ENCODE results near the gene ZNF93. TPM values are rescaled to one million over a fixed set of nuclear protein-coding genes. Genes with fewer than 3 reads are reported as not detected.
A peak's percentile ranks its signal among the peaks of the same experiment; 100 is the strongest.
"Not testable (repeated sequence)": the region's sequence is repeated elsewhere in the genome, so short reads cannot be mapped to it uniquely, and the experiment has no call there.

ZNF93 gene
- total RNA-seq, 4 donors from 2014 or later, result 0.36 to 4.1 (median 0.89) TPM

DNA sequence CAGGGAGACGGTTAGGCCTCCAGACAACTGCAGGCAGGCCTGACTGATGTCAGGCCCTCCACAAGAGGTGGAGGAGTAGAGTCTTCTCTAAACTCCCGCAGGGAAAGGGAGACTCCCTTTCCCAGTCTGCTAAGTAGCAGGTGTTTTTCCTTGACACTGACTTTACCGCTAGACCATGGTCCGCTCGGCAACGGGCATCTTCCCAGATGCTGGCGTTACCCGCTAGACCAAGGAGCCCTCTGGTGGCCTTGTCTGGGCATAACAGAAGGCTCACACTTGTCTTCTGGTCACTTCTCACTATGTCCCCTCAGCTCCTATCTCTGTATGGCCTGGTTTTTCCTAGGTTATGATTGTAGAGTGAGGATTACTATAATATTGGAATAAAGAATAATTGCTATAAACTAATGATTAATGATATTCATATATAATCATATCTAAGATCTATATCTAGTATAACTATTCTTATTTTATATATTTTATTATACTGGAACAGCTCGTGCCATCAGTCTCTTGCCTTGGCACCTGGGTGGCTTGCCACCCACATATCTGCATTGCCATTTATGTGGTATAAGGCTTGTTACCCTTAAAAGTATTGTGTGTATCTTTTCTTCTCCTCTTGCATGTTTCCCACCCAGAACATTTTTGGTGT is 58.5 kb downstream of the ZNF93 start:
- in situ Hi-C loops (cut with MboI; ENCODE audit: low sequenced_read_pairs in 4 of 4) (loop anchor here in 1 of 4 donors (25.0 kb wide), 1 partner anchor 422 kb away; the partner anchor contains the start of genes CILP2 and YJEFN3), intact Hi-C loops (cut with DNase I; ENCODE audit: low total_unique reads) (loop anchor here (2.0 kb wide), 1 partner anchor 426 kb away; no protein-coding TSS in a partner anchor)
- H3K4me3 ChIP-seq, result peak overlapping the region in 1 of 4 donors; percentile 2
- not testable (repeated sequence) for H3K27ac ChIP-seq, H3K9me3 ChIP-seq, ATAC-seq, H3K4me1 ChIP-seq, H3K27me3 ChIP-seq, H3K36me3 ChIP-seq
- TF ChIP-seq, protein P1, sequence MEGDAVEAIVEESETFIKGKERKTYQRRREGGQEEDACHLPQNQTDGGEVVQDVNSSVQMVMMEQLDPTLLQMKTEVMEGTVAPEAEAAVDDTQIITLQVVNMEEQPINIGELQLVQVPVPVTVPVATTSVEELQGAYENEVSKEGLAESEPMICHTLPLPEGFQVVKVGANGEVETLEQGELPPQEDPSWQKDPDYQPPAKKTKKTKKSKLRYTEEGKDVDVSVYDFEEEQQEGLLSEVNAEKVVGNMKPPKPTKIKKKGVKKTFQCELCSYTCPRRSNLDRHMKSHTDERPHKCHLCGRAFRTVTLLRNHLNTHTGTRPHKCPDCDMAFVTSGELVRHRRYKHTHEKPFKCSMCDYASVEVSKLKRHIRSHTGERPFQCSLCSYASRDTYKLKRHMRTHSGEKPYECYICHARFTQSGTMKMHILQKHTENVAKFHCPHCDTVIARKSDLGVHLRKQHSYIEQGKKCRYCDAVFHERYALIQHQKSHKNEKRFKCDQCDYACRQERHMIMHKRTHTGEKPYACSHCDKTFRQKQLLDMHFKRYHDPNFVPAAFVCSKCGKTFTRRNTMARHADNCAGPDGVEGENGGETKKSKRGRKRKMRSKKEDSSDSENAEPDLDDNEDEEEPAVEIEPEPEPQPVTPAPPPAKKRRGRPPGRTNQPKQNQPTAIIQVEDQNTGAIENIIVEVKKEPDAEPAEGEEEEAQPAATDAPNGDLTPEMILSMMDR (IDR thresholded peaks at IDR 0.05 in 4 of 5, conservative IDR thresholded peaks at IDR 0.05 in 1 of 5), result peak; percentile 40 to 76 (median 63)
- peak; percentile 41 to 50 for DNase-seq

DNA sequence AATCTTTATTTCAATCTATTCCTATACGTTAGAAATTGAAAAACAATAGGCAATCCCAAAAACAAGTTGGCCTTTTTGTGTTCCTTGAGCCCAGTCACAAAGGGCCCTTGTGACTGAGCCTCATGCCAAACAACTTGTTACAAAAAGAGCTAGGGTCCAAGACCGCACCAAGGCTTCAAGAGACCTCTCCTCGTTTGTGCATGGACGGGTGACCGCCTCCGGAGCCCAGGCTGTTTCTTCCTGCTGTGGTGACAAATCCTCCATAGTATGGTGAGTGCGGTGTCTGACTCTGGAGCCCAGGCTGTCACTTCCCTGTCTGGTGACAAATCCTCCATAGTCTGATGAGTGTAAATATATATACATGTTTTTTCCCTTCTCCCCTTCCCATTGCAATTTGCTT is 63.7 kb downstream of the ZNF93 start:
- no peaks in the 10 kb centered on the region for H3K27me3 ChIP-seq
- ATAC-seq, result no peak

DNA sequence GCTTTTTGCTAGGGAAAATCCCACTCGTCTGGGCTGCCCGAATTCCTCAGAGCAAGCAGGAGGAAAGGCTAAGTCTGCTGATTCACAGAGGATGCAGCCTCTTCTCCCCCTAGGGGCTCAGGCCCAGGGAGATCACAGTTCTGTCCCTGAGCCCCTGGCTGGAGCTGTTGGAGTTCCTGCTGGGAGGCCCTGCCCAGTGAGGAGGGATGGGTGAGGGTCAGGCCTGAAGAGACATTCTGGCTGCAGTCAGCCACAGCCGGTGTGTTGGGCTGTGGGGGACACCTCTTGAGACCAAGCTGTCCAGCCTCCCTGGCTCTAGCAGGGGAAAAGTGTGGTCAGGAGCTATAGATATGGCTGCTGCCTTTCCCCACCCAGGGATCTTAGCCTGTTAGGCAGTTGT is 65.4 kb downstream of the ZNF93 start:
- H3K27me3 ChIP-seq; H3K27ac ChIP-seq; H3K36me3 ChIP-seq; intact Hi-C loops (cut with DNase I; ENCODE audit: low total_unique reads); H3K9me3 ChIP-seq; H3K4me1 ChIP-seq; DNase-seq; H3K4me3 ChIP-seq; ATAC-seq: not testable (repeated sequence)
- in situ Hi-C loops (cut with MboI; ENCODE audit: low sequenced_read_pairs in 4 of 4), result loop anchor here in 1 of 4 donors (25.0 kb wide), 1 partner anchor 429 kb away; the partner anchor contains the start of genes CILP2 and YJEFN3

More for the DNA sequence above, 63.7 kb downstream of the ZNF93 start:
- Histone ChIP-seq H3K36me3 (no peaks in the 10 kb centered on the region), H3K9me3 (no peaks in the 10 kb centered on the region), H3K27ac (no peak overlapping the region), H3K4me3 (no peak overlapping the region), H3K4me1 (no peaks in the 10 kb centered on the region)
- TF ChIP-seq POLR2A (IDR thresholded peaks at IDR 0.05), result no peak
- TF ChIP-seq, protein P1 (IDR thresholded peaks at IDR 0.05 in 4 of 5, conservative IDR thresholded peaks at IDR 0.05 in 1 of 5), result no peak
- in situ Hi-C loops (cut with MboI; ENCODE audit: low sequenced_read_pairs in 4 of 4), result loop anchor here in 1 of 4 donors (25.0 kb wide), 1 partner anchor 427 kb away; the partner anchor contains the start of genes CILP2 and YJEFN3
- no peak for DNase-seq
- intact Hi-C loops (cut with DNase I; ENCODE audit: low total_unique reads), result no loop called here

DNA sequence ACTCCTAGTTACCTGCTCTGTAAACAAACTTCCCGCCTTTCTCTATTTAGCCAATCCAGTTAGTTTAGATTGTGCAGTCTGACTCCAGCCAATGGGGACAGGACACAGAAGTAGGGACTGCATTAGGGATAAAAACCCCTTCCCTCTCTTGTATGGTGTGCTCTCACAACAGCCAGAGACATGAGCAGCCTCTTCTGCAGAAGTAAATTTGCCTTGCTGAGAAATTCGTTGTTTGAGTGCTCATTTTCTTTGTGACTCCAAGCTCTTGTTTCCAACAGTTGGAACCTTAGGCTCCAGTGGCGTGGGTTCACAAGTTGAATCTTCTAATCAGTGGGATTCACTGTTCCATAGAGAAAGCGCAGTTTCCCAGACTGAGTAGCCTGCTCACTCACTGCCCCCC is 66.1 kb downstream of the ZNF93 start:
- DNase-seq (no peak), ATAC-seq (no peak)
- Histone ChIP-seq H3K36me3 (no peaks in the 10 kb centered on the region), H3K4me1 (no peaks in the 10 kb centered on the region), H3K9me3 (no peaks in the 10 kb centered on the region), H3K27ac (no peak overlapping the region), H3K4me3 (no peak overlapping the region), H3K27me3 (no peaks in the 10 kb centered on the region)
- in situ Hi-C loops (cut with MboI; ENCODE audit: low sequenced_read_pairs in 4 of 4) (loop anchor here in 1 of 4 donors (25.0 kb wide), 1 partner anchor 430 kb away; the partner anchor contains the start of genes CILP2 and YJEFN3), intact Hi-C loops (cut with DNase I; ENCODE audit: low total_unique reads) (no loop called here)
- TF ChIP-seq, protein P1 (IDR thresholded peaks at IDR 0.05 in 4 of 5, conservative IDR thresholded peaks at IDR 0.05 in 1 of 5), result no peak
- TF ChIP-seq POLR2A (IDR thresholded peaks at IDR 0.05), result no peak

Other genes with a start within 250 kb of the ZNF93 start
- 100 to 1,000 TPM in 2 of 4 donors, 10 to 100 TPM in 2; 51.8 to 111 (median 82.8) TPM for gene ATP13A1, start 237.3 kb upstream of the ZNF93 start, total RNA-seq
- 1 to 10 TPM in 3 of 4 donors, under 1 TPM in 1; 0.39 to 9.7 (median 2.5) TPM for gene ZNF101, start 232.1 kb upstream of the ZNF93 start, total RNA-seq
- 1 to 10 TPM in 3 of 4 donors, under 1 TPM in 1; 0.97 to 2.1 (median 1.7) TPM for gene ZNF14, start 167.8 kb upstream of the ZNF93 start, total RNA-seq
- 10 to 100 TPM in 3 of 4 donors, 1 to 10 TPM in 1; 6.3 to 18.7 (median 14.9) TPM for gene ZNF506, start 79.2 kb upstream of the ZNF93 start, total RNA-seq
- gene ZNF253, start 35.1 kb upstream of the ZNF93 start, total RNA-seq, result 1 to 10 TPM; 3.1 to 9.5 (median 6.3) TPM
- 1 to 10 TPM in 1 of 4 donors, under 1 TPM in 1, not detected in 2; 0.44 to 6.3 TPM for gene ZNF682, start 138.6 kb downstream of the ZNF93 start, total RNA-seq
- under 1 TPM in 2 of 4 donors, not detected in 2; 0.22 to 0.42 TPM for gene ZNF90, start 177.1 kb downstream of the ZNF93 start, total RNA-seq